ENCODE data around the gene HTR4. TPM values are rescaled to one million over a fixed set of nuclear protein-coding genes. Genes with fewer than 3 reads are reported as not detected.

The HTR4 gene
- total RNA-seq, 1 donor from 2014 or later = not detected

DNA sequence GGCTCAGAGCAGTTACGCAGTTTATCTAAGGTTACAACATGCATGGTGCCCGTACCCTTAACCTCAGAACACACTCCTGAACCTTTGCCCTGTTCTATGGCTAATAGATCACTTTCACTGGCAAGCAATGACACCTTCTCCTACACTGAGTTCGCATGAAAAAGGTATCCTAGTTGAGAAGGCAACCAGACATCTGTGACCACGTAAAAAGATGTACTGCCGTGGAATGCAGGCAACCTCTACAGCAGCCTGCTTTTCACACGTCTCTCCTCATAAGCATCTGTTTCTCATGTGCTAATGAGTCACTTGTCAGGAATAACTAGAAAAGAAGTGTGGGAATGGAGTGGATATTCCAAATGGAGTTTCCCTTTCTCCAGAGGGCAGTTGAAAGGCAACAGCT lies 199.1 kb downstream of the HTR4 start:
- H3K4me3 Mint-ChIP-seq (ENCODE audit: low read depth) = no peak overlapping the region
- H3K9me3 Mint-ChIP-seq (ENCODE audit: low read depth) = no peaks in the 10 kb centered on the region
- H3K27ac Mint-ChIP-seq = no peak overlapping the region
- DNase-seq (ENCODE audit: low spot score, unreplicated experiment) = no peak
- no peaks in the 10 kb centered on the region for H3K36me3 Mint-ChIP-seq (ENCODE audit: insufficient read depth)
- peaks cover 12% of the 10 kb centered on the region for H3K27me3 Mint-ChIP-seq
- peaks cover 19% of the 10 kb centered on the region for H3K4me1 Mint-ChIP-seq (ENCODE audit: low read depth)
- TF ChIP-seq CTCF (IDR thresholded peaks at IDR 0.05; ENCODE audit: unreplicated experiment) = no peak

- no peak for TF ChIP-seq CTCF (IDR thresholded peaks at IDR 0.05; ENCODE audit: unreplicated experiment)
- Mint-ChIP-seq H3K27me3 (peaks cover 16% of the 10 kb centered on the region), H3K9me3 (ENCODE audit: low read depth) (no peaks in the 10 kb centered on the region), H3K36me3 (ENCODE audit: insufficient read depth) (no peaks in the 10 kb centered on the region), H3K27ac (no peak overlapping the region), H3K4me1 (ENCODE audit: low read depth) (peaks cover 19% of the 10 kb centered on the region), H3K4me3 (ENCODE audit: low read depth) (no peak overlapping the region)
- no peak for DNase-seq (ENCODE audit: low spot score, unreplicated experiment)
Observed at GRCh38 chr5:148454576-148454975, 199.8 kb downstream of the HTR4 start.

GRCh38 chr5:148452499-148453193 lies 201.7 kb downstream of the HTR4 start:
- no peaks in the 10 kb centered on the region for H3K36me3 Mint-ChIP-seq (ENCODE audit: insufficient read depth)
- TF ChIP-seq CTCF (IDR thresholded peaks at IDR 0.05; ENCODE audit: unreplicated experiment) = no peak
- H3K4me3 Mint-ChIP-seq (ENCODE audit: low read depth) = no peak overlapping the region
- H3K27me3 Mint-ChIP-seq = peaks cover 20% of the 10 kb centered on the region
- no peaks in the 10 kb centered on the region for H3K9me3 Mint-ChIP-seq (ENCODE audit: low read depth)
- peaks cover 17% of the 10 kb centered on the region for H3K4me1 Mint-ChIP-seq (ENCODE audit: low read depth)
- no peak overlapping the region for H3K27ac Mint-ChIP-seq
- no peak for DNase-seq (ENCODE audit: low spot score, unreplicated experiment)

DNA sequence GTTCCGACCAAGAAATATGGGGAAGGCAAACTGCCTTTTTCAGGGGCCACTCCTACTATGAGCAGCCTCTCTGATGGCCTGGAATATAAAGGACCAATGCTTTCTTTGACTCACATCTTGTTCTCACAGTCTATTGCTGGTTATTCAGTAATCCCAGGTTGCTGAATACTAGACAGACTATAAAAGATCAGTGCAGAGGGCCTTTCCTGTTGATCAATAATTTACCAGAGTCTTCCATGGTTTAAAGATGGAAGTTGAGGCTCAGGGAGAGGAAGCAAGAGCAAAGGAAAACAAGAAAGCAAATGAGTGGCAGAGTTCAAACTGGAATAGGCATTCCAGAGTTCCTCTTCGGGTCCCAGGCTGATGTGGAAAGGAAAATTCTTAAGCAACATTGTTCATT lies 207.7 kb downstream of the HTR4 start:
- peaks cover 14% of the 10 kb centered on the region for H3K27me3 Mint-ChIP-seq
- no peak overlapping the region for H3K4me3 Mint-ChIP-seq (ENCODE audit: low read depth)
- H3K9me3 Mint-ChIP-seq (ENCODE audit: low read depth) = no peaks in the 10 kb centered on the region
- DNase-seq (ENCODE audit: low spot score, unreplicated experiment) = no peak
- peaks cover 3% of the 10 kb centered on the region for H3K36me3 Mint-ChIP-seq (ENCODE audit: insufficient read depth)
- H3K27ac Mint-ChIP-seq = no peak overlapping the region
- TF ChIP-seq CTCF (IDR thresholded peaks at IDR 0.05; ENCODE audit: unreplicated experiment) = no peak
- peaks cover 8% of the 10 kb centered on the region for H3K4me1 Mint-ChIP-seq (ENCODE audit: low read depth)

DNA sequence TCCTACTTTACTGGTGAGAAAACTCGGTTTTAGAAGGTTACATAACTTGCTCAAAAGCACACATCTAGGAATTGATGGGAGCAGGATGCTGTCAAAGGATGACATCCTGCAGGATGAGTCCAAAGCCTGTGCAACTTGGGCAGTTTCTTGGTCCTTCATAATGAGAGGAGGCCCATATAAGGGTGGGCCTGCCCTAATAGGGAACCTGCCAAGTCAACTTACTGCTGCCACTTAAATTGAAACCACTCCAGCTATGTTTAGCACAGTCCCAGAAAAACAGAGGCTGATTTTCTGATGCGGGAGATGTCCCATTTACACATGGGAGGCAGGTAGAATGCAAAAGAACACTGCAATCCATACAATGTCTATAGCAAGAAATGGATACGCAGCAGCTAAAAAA lies 208.7 kb downstream of the HTR4 start:
- no peak for DNase-seq (ENCODE audit: low spot score, unreplicated experiment)
- H3K4me3 Mint-ChIP-seq (ENCODE audit: low read depth) = no peak overlapping the region
- H3K27ac Mint-ChIP-seq = no peak overlapping the region
- TF ChIP-seq CTCF (IDR thresholded peaks at IDR 0.05; ENCODE audit: unreplicated experiment) = no peak
- H3K4me1 Mint-ChIP-seq (ENCODE audit: low read depth) = peaks cover 8% of the 10 kb centered on the region
- no peaks in the 10 kb centered on the region for H3K9me3 Mint-ChIP-seq (ENCODE audit: low read depth)
- peaks cover 12% of the 10 kb centered on the region for H3K27me3 Mint-ChIP-seq
- peaks cover 3% of the 10 kb centered on the region for H3K36me3 Mint-ChIP-seq (ENCODE audit: insufficient read depth)
